Measurements from ENCODE around the gene CDK17.

Gene CDK17

DNA sequence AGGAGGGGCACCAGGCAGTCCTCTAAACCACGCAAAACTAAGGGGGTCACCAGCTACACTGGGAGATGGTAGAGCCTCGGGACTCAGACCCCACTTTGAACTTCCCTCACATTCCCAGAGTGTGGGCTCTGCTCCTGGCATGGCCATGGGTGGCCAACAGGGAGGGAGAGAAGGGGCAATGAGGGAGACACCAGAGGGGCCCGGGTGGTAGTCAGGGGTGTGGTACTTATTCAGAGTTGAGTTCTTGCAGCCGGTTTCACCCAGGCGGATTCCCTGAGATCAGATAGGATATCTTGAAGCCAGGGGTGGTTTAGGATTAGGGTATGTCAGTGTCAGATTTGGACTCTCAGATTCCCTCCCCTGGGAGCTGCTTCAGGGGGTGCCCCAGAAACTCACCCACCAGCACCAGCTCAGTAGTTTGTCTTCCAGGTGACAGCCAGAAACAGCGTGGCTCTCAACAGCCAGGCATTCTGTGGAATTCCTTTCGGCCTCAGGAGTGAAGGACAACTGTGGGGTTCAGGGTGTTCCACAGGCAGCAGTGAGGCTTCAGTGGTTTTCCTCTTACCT, 150.0 kb downstream of the CDK17 start:
- TF ChIP-seq, protein P1, sequence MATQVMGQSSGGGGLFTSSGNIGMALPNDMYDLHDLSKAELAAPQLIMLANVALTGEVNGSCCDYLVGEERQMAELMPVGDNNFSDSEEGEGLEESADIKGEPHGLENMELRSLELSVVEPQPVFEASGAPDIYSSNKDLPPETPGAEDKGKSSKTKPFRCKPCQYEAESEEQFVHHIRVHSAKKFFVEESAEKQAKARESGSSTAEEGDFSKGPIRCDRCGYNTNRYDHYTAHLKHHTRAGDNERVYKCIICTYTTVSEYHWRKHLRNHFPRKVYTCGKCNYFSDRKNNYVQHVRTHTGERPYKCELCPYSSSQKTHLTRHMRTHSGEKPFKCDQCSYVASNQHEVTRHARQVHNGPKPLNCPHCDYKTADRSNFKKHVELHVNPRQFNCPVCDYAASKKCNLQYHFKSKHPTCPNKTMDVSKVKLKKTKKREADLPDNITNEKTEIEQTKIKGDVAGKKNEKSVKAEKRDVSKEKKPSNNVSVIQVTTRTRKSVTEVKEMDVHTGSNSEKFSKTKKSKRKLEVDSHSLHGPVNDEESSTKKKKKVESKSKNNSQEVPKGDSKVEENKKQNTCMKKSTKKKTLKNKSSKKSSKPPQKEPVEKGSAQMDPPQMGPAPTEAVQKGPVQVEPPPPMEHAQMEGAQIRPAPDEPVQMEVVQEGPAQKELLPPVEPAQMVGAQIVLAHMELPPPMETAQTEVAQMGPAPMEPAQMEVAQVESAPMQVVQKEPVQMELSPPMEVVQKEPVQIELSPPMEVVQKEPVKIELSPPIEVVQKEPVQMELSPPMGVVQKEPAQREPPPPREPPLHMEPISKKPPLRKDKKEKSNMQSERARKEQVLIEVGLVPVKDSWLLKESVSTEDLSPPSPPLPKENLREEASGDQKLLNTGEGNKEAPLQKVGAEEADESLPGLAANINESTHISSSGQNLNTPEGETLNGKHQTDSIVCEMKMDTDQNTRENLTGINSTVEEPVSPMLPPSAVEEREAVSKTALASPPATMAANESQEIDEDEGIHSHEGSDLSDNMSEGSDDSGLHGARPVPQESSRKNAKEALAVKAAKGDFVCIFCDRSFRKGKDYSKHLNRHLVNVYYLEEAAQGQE (IDR thresholded peaks at IDR 0.05; ENCODE audit: low read depth), result no peak
- no peak for TF ChIP-seq ZBTB7A (IDR thresholded peaks at IDR 0.05; ENCODE audit: low read depth)
- TF ChIP-seq, protein P2, sequence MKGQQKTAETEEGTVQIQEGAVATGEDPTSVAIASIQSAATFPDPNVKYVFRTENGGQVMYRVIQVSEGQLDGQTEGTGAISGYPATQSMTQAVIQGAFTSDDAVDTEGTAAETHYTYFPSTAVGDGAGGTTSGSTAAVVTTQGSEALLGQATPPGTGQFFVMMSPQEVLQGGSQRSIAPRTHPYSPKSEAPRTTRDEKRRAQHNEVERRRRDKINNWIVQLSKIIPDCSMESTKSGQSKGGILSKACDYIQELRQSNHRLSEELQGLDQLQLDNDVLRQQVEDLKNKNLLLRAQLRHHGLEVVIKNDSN (IDR thresholded peaks at IDR 0.05), result no peak
- TF ChIP-seq CREB1 (IDR thresholded peaks at IDR 0.05; ENCODE audit: low read depth), result no peak
- TF ChIP-seq YY1 (IDR thresholded peaks at IDR 0.05; ENCODE audit: low read depth), result no peak
- TF ChIP-seq NFIC (IDR thresholded peaks at IDR 0.05), result no peak
- TF ChIP-seq EP300 (IDR thresholded peaks at IDR 0.05; ENCODE audit: borderline replicate concordance), result no peak
- no peak for TF ChIP-seq TCF12 (IDR thresholded peaks at IDR 0.05; ENCODE audit: low read depth)
- TF ChIP-seq RAD21 (IDR thresholded peaks at IDR 0.05; ENCODE audit: low read depth), result no peak
- TF ChIP-seq, protein P3, sequence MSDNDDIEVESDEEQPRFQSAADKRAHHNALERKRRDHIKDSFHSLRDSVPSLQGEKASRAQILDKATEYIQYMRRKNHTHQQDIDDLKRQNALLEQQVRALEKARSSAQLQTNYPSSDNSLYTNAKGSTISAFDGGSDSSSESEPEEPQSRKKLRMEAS (IDR thresholded peaks at IDR 0.05), result no peak

DNA sequence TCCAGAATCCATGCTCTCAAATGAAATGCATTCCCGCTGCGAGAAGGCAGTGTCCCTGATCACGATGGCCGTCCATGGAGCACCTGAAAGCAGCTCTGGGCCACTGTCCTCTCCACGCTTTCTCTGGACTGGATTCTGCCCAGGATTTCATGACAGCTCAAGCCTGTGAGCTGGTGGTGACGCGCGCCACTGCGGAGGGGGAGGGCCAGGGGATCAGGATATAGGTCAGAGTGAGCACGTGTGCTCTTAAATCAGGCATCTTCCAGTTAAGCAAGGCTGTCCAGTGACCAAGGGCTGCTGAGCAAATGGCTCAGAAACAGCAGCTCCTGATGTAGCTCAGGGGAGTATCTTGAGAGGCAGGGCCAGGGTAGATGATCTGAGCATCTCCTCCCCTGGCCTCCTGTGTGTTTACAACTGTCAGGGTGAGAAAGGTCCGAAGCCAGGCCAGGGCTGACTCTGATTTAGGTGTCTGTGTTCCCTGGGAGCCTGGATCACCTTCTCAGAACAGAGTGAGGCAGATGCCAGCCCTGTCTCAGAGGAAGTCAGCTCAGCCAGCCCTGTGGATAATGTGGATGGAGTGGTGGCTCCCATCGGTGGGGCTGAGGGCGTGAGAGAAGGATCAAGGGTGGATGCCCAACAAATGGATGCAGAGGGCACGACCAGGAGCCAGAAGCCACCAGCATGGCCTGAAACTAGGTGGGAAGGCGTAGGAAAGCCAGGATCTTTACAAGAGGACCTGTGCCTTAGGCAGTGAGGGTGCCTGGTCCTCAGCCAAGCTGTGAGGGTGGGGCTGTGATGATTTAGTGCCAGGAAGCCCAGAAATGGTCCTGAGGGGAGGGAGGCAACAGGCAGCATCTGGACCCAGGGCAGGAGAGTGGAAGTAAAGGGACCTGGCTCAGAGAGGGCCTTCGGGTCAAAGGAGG, 150.8 kb downstream of the CDK17 start:
- TF ChIP-seq CEBPB (IDR thresholded peaks at IDR 0.05) (no peak), NFIC (IDR thresholded peaks at IDR 0.05) (no peak), FOXM1 (IDR thresholded peaks at IDR 0.05; ENCODE audit: borderline replicate concordance, low read depth) (no peak), RAD21 (IDR thresholded peaks at IDR 0.05; ENCODE audit: low read depth) (no peak), TCF12 (IDR thresholded peaks at IDR 0.05; ENCODE audit: low read depth) (no peak), TAF1 (IDR thresholded peaks at IDR 0.05; ENCODE audit: low read depth) (no peak), ZBTB7A (IDR thresholded peaks at IDR 0.05; ENCODE audit: low read depth) (no peak), YY1 (IDR thresholded peaks at IDR 0.05; ENCODE audit: low read depth) (no peak), EP300 (IDR thresholded peaks at IDR 0.05; ENCODE audit: borderline replicate concordance) (no peak), TEAD4 (IDR thresholded peaks at IDR 0.05) (no peak), EGR1 (IDR thresholded peaks at IDR 0.05) (no peak), CREB1 (IDR thresholded peaks at IDR 0.05; ENCODE audit: low read depth) (no peak)
- TF ChIP-seq, protein P2 (IDR thresholded peaks at IDR 0.05), result no peak
- TF ChIP-seq, protein P1 (IDR thresholded peaks at IDR 0.05; ENCODE audit: low read depth), result no peak
- TF ChIP-seq, protein P3 (IDR thresholded peaks at IDR 0.05), result no peak

DNA sequence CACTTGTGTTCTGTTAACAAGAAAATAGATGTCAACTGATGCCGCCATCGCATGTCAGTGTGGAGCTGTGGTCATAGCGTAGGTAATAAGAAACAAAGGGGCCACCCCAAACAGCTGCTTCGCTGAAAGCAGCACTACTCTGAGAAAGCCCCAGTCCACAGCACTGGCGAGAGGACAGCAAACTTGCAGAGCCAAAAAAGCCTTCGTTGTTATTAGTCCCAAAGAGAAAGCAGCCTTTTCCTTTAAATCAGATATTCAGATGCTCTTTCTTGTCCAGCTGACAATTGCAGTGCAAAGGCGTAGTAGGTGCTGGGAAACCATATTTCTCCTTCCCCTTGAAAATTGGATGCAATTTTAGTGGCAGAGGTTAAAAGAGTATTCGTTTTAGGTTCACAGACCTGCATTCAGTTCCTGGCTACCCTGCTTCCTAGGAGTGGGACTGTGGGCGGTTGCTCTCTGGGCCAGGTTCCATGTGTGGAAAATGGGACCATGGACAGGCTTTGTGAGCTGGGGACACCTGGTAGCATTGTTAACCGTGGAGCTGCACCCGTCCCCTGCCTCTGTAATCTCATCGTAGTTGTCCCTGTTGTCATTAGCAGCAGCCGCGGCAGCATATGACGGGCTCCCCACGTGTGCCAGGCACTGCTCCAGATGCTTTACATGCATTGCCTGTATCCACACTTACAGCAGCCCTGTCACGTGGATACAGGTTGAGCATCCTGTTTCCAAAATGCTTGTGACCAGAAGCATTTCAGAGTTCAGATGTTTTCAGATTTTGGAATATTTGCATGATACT, 151.9 kb downstream of the CDK17 start:
- TF ChIP-seq CREB1 (IDR thresholded peaks at IDR 0.05; ENCODE audit: low read depth) (no peak), NFIC (IDR thresholded peaks at IDR 0.05) (no peak), TAF1 (IDR thresholded peaks at IDR 0.05; ENCODE audit: low read depth) (no peak)

DNA sequence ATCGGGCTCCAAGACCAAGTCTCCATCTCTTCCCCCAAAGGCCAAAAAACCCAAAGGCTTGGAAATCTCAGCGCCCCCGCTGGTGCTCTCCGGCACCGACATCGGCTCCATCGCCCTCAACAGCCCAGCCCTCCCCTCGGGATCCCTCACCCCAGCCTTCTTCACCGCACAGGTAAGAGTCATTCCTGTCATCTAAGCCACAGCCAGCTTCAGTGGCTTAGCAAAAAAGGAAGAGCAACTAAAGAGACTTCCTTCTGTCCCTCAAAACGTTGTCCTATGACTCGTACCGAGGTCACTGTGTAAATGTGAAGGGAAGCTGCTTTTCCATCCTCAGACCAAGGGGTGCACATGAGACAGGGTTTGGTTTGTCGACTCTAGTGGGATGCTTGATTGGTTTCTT, 152.7 kb downstream of the CDK17 start:
- TF ChIP-seq TEAD4 (IDR thresholded peaks at IDR 0.05) (no peak), CEBPB (IDR thresholded peaks at IDR 0.05) (no peak), ZBTB7A (IDR thresholded peaks at IDR 0.05; ENCODE audit: low read depth) (no peak), YY1 (IDR thresholded peaks at IDR 0.05; ENCODE audit: low read depth) (no peak), RAD21 (IDR thresholded peaks at IDR 0.05; ENCODE audit: low read depth) (no peak), NFIC (IDR thresholded peaks at IDR 0.05) (no peak)
- TF ChIP-seq, protein P3 (IDR thresholded peaks at IDR 0.05), result no peak
- TF ChIP-seq, protein P1 (IDR thresholded peaks at IDR 0.05; ENCODE audit: low read depth), result no peak
